ENCODE results near the gene CXCL5. TPM values are rescaled to one million over a fixed set of nuclear protein-coding genes. Genes with fewer than 3 reads are reported as not detected.

The CXCL5 gene
- polyA plus RNA-seq, 1 of the 3 experiments (the other 2 are of a cell fraction), result 0.02 TPM

- no peak overlapping the region for H3K9ac ChIP-seq
- H3F3A ChIP-seq (replicated peaks; ENCODE audit: insufficient read depth), result peaks cover 12% of the 10 kb centered on the region
- no peaks in the 10 kb centered on the region for H3K79me2 ChIP-seq (ENCODE audit: insufficient read depth)
- H3K27me3 ChIP-seq (ENCODE audit: insufficient read depth), result peaks cover 13% of the 10 kb centered on the region; the same call in 1 of the 2 replicates
- H4K20me1 ChIP-seq (ENCODE audit: insufficient read depth), result no peaks in the 10 kb centered on the region
- no peak overlapping the region for H3K27ac ChIP-seq (ENCODE audit: low read depth in 2 of 2, low read length in 1 of 2)
- no peaks in the 10 kb centered on the region for H3K9me2 ChIP-seq
- H3K4me2 ChIP-seq, result no peak overlapping the region
- POLR2A ChIA-PET, result no interaction called here
- peaks cover 0 to 10% of the 10 kb centered on the region in 2 experiments for H3K36me3 ChIP-seq (replicated peaks in 1 of 2; ENCODE audit: control insufficient read depth in 1 of 2, insufficient read depth in 2 of 2, low read length in 1 of 2)
- WGBS (ENCODE audit: low lambda C conversion rate), result 14% methylated on average over 2 of the region's 2 CpGs
- DNase-seq, result no peak
- no peak overlapping the region for H2AFZ ChIP-seq (ENCODE audit: low read depth)
- CTCF ChIA-PET, result interaction anchor here (0.6 kb wide), 1 partner anchor 15 kb away, joined by 3 read pairs; no protein-coding TSS in a partner anchor
- H3K4me3 ChIP-seq (ENCODE audit: low read depth in 2 of 2, low read length in 1 of 2), result no peak overlapping the region
- TF ChIP-seq MXI1 (IDR thresholded peaks at IDR 0.05; ENCODE audit: low read depth, low read length) (no peak), USF1 (IDR thresholded peaks at IDR 0.05; ENCODE audit: borderline replicate concordance, low read depth) (no peak), ZBTB33 (IDR thresholded peaks at IDR 0.05; ENCODE audit: borderline replicate concordance, low read depth) (no peak), TAF1 (IDR thresholded peaks at IDR 0.05; ENCODE audit: borderline replicate concordance, low read depth, low read length) (no peak), TEAD4 (IDR thresholded peaks at IDR 0.05; ENCODE audit: borderline replicate concordance, insufficient read depth) (no peak), CHD2 (IDR thresholded peaks at IDR 0.05; ENCODE audit: low read length, partially characterized antibody) (no peak), NRF1 (IDR thresholded peaks at IDR 0.05; ENCODE audit: low read depth, low read length) (no peak), RFX5 (IDR thresholded peaks at IDR 0.05; ENCODE audit: low read length) (no peak), POLR2AphosphoS5 (IDR thresholded peaks at IDR 0.05; ENCODE audit: low read depth, low read length) (no peak), FOXJ3 (CRISPR knock-in tag; IDR thresholded peaks at IDR 0.05) (no peak), GATA2 (CRISPR knock-in tag; IDR thresholded peaks at IDR 0.05) (no peak), FOSL2 (IDR thresholded peaks at IDR 0.05; ENCODE audit: borderline replicate concordance, low read depth) (no peak), JUND (IDR thresholded peaks at IDR 0.05) (no peak), RCOR1 (IDR thresholded peaks at IDR 0.05; ENCODE audit: low read length) (no peak), SIN3A (IDR thresholded peaks at IDR 0.05; ENCODE audit: borderline replicate concordance, low read depth, low read length) (no peak), GABPA (IDR thresholded peaks at IDR 0.05; ENCODE audit: low read depth) (no peak)
- no peaks in the 10 kb centered on the region for H3K4me1 ChIP-seq (ENCODE audit: control insufficient read depth in 1 of 2, insufficient read depth in 2 of 2, low read depth in 1 of 2, low read length in 1 of 2)
- H3K9me3 ChIP-seq, result 0 out of 2 replicates have a peak, but pooled peaks cover 11% of the 10 kb centered on the region
Observed at GRCh38 chr4:74045772-74046171, 47.3 kb upstream of the CXCL5 start.

GRCh38 chr4:74045247-74045646 lies 46.8 kb upstream of the CXCL5 start:
- H3K36me3 ChIP-seq (replicated peaks in 1 of 2; ENCODE audit: control insufficient read depth in 1 of 2, insufficient read depth in 2 of 2, low read length in 1 of 2), result peaks cover 0 to 10% of the 10 kb centered on the region in 2 experiments
- H4K20me1 ChIP-seq (ENCODE audit: insufficient read depth), result no peaks in the 10 kb centered on the region
- peak overlapping the region; percentile 15; the same call in 1 of the 2 replicates for H3K4me2 ChIP-seq
- peaks cover 12% of the 10 kb centered on the region for H3F3A ChIP-seq (replicated peaks; ENCODE audit: insufficient read depth)
- H2AFZ ChIP-seq (ENCODE audit: low read depth), result no peak overlapping the region
- no peaks in the 10 kb centered on the region for H3K4me1 ChIP-seq (ENCODE audit: control insufficient read depth in 1 of 2, insufficient read depth in 2 of 2, low read depth in 1 of 2, low read length in 1 of 2)
- 10% methylated on average over 3 of the region's 3 CpGs for WGBS (ENCODE audit: low lambda C conversion rate)
- H3K9me3 ChIP-seq, result 0 out of 2 replicates have a peak, but pooled peaks cover 11% of the 10 kb centered on the region
- CTCF ChIA-PET, result no interaction called here
- H3K27me3 ChIP-seq (ENCODE audit: insufficient read depth), result peaks cover 13% of the 10 kb centered on the region; the same call in 1 of the 2 replicates
- no peak overlapping the region for H3K27ac ChIP-seq (ENCODE audit: low read depth in 2 of 2, low read length in 1 of 2)
- H3K79me2 ChIP-seq (ENCODE audit: insufficient read depth), result no peaks in the 10 kb centered on the region
- H3K9me2 ChIP-seq, result no peaks in the 10 kb centered on the region
- POLR2A ChIA-PET, result no interaction called here
- no peak overlapping the region for H3K9ac ChIP-seq
- no peak for DNase-seq
- H3K4me3 ChIP-seq (ENCODE audit: low read depth in 2 of 2, low read length in 1 of 2), result no peak overlapping the region
- TF ChIP-seq NRF1 (IDR thresholded peaks at IDR 0.05; ENCODE audit: low read depth, low read length) (no peak), JUND (IDR thresholded peaks at IDR 0.05) (no peak), NFIC (IDR thresholded peaks at IDR 0.05; ENCODE audit: borderline replicate concordance) (no peak), GABPA (IDR thresholded peaks at IDR 0.05; ENCODE audit: low read depth) (no peak), EP300 (IDR thresholded peaks at IDR 0.05; ENCODE audit: borderline replicate concordance in 1 of 2, low read depth in 1 of 2, low read length in 1 of 2) (no peak), ELF1 (IDR thresholded peaks at IDR 0.05) (no peak), FOXM1 (IDR thresholded peaks at IDR 0.05; ENCODE audit: low read depth) (no peak), USF2 (IDR thresholded peaks at IDR 0.05; ENCODE audit: borderline replicate concordance, low read depth, low read length) (no peak), MXI1 (IDR thresholded peaks at IDR 0.05; ENCODE audit: low read depth, low read length) (no peak), RAD21 (IDR thresholded peaks at IDR 0.05; ENCODE audit: low read length) (no peak), FOSL2 (IDR thresholded peaks at IDR 0.05; ENCODE audit: borderline replicate concordance, low read depth) (no peak), IRF3 (IDR thresholded peaks at IDR 0.05; ENCODE audit: low read depth, low read length) (no peak), USF1 (IDR thresholded peaks at IDR 0.05; ENCODE audit: borderline replicate concordance, low read depth) (no peak)

Measured in SK-N-SH (cell line).